Prostate gland (tissue), 2 donors: ENCODE data around the gene B3GALT6. TPM values are rescaled to one million over a fixed set of nuclear protein-coding genes. Genes with fewer than 3 reads are reported as not detected.

ENCODE experiments used
- DNase-seq: peaks from one replicate; pipeline ENCODE4 v3.0.0-alpha.2; 2019; ENCODE audit warnings: low spot score
- H3K27ac ChIP-seq, 2 donors: fragments of 200-600 bp; sonication (generic); 2 replicates each; pipeline ENCODE4 v1.5.1; 2017 to 2019
- H3K27me3 ChIP-seq: fragments of 200-600 bp; sonication (generic); replicated peaks from 2 replicates; pipeline ENCODE4 v1.5.1; 2019; ENCODE audit not compliant: insufficient read depth
- H3K36me3 ChIP-seq, 2 donors: fragments of 200-600 bp; sonication (generic); 1 replicate in 1 of 2; 2 replicates in 1 of 2; pipeline versions ENCODE4 v1.5.1 to v1.8.1; 2017 to 2019
- H3K4me1 ChIP-seq: fragments of 200-600 bp; sonication (generic); replicated peaks from 2 replicates; pipeline ENCODE4 v1.5.1; 2019
- H3K4me3 ChIP-seq, 2 donors: fragments of 200-600 bp; sonication (generic); 2 replicates each; pipeline ENCODE4 v1.5.1; 2017 to 2019
- H3K9me3 ChIP-seq: fragments of 200-600 bp; sonication (generic); 2 replicates; pipeline ENCODE4 v1.5.1; 2017
- CTCF ChIP-seq, 4 experiments: fragments of 200-600 bp in 2 of 4; fragments of 450-650 bp in 2 of 4; sonication (generic) in 2 of 4; IDR thresholded peaks; 1 replicate in 3 of 4; 2 replicates in 1 of 4; pipeline ENCODE4 v1.5.1; 2016 to 2019; ENCODE audit warnings: antibody characterized with exemption in 4 of 4, mild to moderate bottlenecking in 2 of 4, moderate library complexity in 2 of 4
- POLR2A ChIP-seq: fragments of 450-650 bp; IDR thresholded peaks from one replicate; pipeline ENCODE4 v1.6.1; 2016; ENCODE audit warnings: antibody characterized with exemption, mild to moderate bottlenecking
- POLR2AphosphoS5 ChIP-seq: sonication (generic); formaldehyde crosslinking; IDR thresholded peaks from one replicate; pipeline ENCODE4 v1.6.1; 2017; ENCODE audit warnings: antibody characterized with exemption
- WGBS: methylation state at CpG from one replicate; pipeline ENCODE4 v1.1.5; 2018; 5-methylcytosine and 5-hydroxymethylcytosine counted together
- intact Hi-C: fragments of 100-400 bp; cut with DNase I; formaldehyde crosslinking; loops from one replicate; pipeline ENCODE4 v1.14.2; 2022
- total RNA-seq, 2 donors: library from RNA; depleted of rRNA; stranded (reverse); fragments of >200 nt; gene quantifications; one replicate each; pipeline ENCODE4 v1.1.0, GENCODE V29; 2016

B3GALT6 gene
- total RNA-seq, 2 donors from 2014 or later: 29.6 to 41.5 TPM

- Histone ChIP-seq H3K4me3 (peak within 1 kb of the TSS; percentile 5 to 23), H3K36me3 (no peaks in the 10 kb centered on the region), H3K27me3 (no peaks in the 10 kb centered on the region), H3K27ac (no peak within 1 kb of the TSS), H3K4me1 (peaks cover 4% of the 10 kb centered on the region), H3K9me3 (no peaks in the 10 kb centered on the region)
- DNase-seq: peak; percentile 43
- 6% methylated on average over 49 of the region's 49 CpGs for WGBS
- intact Hi-C loops: no loop called here
- peak; percentile 32 for TF ChIP-seq POLR2A
- no peak for TF ChIP-seq POLR2AphosphoS5
- TF ChIP-seq CTCF (IDR thresholded peaks at IDR 0.05): no peak
These were observed 25.6 kb upstream of the B3GALT6 start, which contains the start of gene TNFRSF18 for GRCh38 chr1:1206376-1206965. TSS of gene TNFRSF18 (minus strand) at chr1:1206592. CDS start at chr1:1206571, 21 bp downstream.

- Histone ChIP-seq H3K4me3 (no peak overlapping the region), H3K4me1 (peaks cover 4% of the 10 kb centered on the region), H3K36me3 (no peaks in the 10 kb centered on the region), H3K27me3 (no peaks in the 10 kb centered on the region), H3K9me3 (no peaks in the 10 kb centered on the region), H3K27ac (no peak overlapping the region)
- intact Hi-C loops: no loop called here
- no peak for DNase-seq
- TF ChIP-seq CTCF (IDR thresholded peaks at IDR 0.05) (no peak), POLR2A (no peak), POLR2AphosphoS5 (no peak)
- WGBS: 52% methylated on average over 18 of the region's 19 CpGs
These were observed 25.0 kb upstream of the B3GALT6 start for GRCh38 chr1:1206966-1207531.

- intact Hi-C loops: no loop called here
- Histone ChIP-seq H3K27ac (no peak overlapping the region), H3K36me3 (no peaks in the 10 kb centered on the region), H3K9me3 (no peaks in the 10 kb centered on the region), H3K4me1 (peaks cover 4% of the 10 kb centered on the region), H3K4me3 (no peak overlapping the region), H3K27me3 (no peaks in the 10 kb centered on the region)
- TF ChIP-seq CTCF (IDR thresholded peaks at IDR 0.05) (no peak), POLR2AphosphoS5 (no peak), POLR2A (no peak)
- DNase-seq: no peak
- WGBS: 61% methylated on average over 11 of the region's 11 CpGs
These were observed 24.5 kb upstream of the B3GALT6 start for GRCh38 chr1:1207571-1207892.

- H3K4me3 ChIP-seq: no peak overlapping the region
- intact Hi-C loops: no loop called here
- H3K4me1 ChIP-seq: peaks cover 4% of the 10 kb centered on the region
- no peak for DNase-seq
- no peak overlapping the region for H3K27ac ChIP-seq
- TF ChIP-seq POLR2A: no peak
- no peak for TF ChIP-seq POLR2AphosphoS5
- TF ChIP-seq CTCF (IDR thresholded peaks at IDR 0.05): no peak
- no peaks in the 10 kb centered on the region for H3K27me3 ChIP-seq
- H3K36me3 ChIP-seq: no peaks in the 10 kb centered on the region
- WGBS: 52% methylated on average over 34 of the region's 38 CpGs
- no peaks in the 10 kb centered on the region for H3K9me3 ChIP-seq
These were observed 23.2 kb upstream of the B3GALT6 start for GRCh38 chr1:1208713-1209433.
